ENCODE data around the gene PRKCE.

Gene PRKCE

DNA sequence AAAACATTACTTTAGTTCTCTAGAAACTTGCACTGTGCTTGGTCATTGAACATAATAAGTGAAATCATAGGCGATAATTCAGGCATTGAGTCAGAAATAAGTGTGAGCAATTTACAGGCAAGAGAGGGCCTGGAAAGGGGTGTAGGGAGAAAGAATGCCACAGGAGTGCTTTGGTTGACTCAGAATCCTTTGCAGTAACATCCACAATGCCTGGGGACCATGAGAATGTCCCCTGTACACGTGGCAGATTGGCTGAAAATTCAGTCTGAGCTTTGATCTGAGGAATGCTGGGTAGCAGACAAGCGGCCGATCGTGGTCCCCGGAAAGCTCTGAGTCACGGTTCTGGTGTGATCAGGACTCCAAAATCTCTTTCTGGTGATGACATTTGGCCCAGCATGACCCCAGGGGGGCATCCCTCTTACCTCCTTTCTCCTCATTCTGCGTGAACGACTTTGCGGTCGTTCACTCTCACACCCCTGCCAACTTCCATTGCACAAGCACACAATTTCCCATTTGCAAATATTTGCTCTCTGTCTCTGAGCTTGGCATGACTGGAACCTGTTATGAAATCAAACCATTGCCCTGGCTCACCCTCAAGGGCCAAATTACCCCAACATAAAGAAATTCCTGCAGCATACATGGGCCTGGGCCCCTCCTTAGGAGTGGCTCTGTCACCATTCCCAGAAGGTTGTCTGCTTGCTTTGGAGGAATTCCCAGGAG, 340.7 kb downstream of the PRKCE start:
- no peak for DNase-seq (ENCODE audit: low read depth in 2 of 2)

- DNase-seq (ENCODE audit: low read depth in 2 of 2): no peak
These were observed 341.4 kb downstream of the PRKCE start for GRCh38 chr2:45992741-45993475.

- peak; percentile 40 to 51 for DNase-seq (ENCODE audit: low read depth in 2 of 2)
These were observed 342.1 kb downstream of the PRKCE start for GRCh38 chr2:45993476-45993991.

DNA sequence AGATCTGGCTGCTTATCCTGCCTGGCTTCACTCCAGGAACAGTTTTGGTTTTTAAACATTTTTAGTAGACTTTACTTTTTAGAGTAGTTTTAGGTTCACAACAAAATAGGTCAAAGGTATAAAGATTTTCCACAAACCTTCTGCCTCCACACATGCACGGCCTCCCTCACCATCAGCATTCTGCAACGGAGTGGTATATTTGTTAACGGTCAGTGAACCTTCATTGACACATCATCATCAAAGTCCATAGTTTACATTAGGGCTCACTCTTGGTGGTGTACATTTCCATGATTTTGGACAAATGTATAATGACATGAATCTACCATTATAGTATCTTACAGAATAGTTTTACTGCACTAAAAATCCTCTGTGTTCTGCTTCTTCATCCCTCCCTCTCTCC, 342.6 kb downstream of the PRKCE start:
- DNase-seq (ENCODE audit: low read depth in 2 of 2): no peak

GRCh38 chr2:46000660-46001059, 349.2 kb downstream of the PRKCE start:
- no peak for DNase-seq (ENCODE audit: low read depth in 2 of 2)

DNA sequence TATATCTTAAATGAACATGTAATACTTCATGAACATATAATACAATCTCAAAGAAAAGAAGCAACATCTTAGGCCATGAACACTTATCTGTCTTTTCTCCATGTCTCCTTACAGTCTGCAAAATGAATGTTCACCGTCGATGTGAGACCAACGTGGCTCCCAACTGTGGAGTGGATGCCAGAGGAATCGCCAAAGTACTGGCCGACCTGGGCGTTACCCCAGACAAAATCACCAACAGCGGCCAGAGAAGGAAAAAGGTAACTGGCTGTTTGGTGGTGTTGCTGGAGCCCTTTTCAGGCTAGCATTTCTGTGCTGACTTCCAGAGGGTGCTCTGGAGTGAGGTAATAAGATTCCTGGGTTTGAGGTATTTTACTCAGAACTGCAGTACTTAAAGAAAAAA, 349.8 kb downstream of the PRKCE start:
- DNase-seq (ENCODE audit: low read depth in 2 of 2): no peak

- DNase-seq (ENCODE audit: low read depth in 2 of 2): no peak
These were observed 350.4 kb downstream of the PRKCE start for GRCh38 chr2:46001741-46002506.

DNA sequence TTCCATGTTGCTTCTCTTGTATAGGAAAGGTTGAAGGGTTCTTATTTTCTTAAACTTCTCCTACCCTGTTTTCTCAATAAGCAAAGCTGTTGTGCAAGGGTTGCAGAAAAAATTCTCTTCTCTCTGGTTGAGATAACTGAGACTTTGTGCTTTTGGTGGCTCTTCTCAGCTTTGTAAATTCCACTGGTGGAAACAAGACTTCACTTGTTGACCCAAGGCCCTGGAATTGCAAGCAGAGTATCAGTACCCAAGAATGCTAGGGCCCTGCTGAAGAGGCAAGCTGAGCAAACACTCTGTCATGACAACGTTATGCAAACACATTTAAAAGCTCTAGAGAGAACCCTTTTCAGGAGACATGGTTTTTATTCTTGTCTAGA, 351.0 kb downstream of the PRKCE start:
- no peak for DNase-seq (ENCODE audit: low read depth in 2 of 2)

GRCh38 chr2:46002947-46003346, 351.5 kb downstream of the PRKCE start:
- no peak for DNase-seq (ENCODE audit: low read depth in 2 of 2)

DNA sequence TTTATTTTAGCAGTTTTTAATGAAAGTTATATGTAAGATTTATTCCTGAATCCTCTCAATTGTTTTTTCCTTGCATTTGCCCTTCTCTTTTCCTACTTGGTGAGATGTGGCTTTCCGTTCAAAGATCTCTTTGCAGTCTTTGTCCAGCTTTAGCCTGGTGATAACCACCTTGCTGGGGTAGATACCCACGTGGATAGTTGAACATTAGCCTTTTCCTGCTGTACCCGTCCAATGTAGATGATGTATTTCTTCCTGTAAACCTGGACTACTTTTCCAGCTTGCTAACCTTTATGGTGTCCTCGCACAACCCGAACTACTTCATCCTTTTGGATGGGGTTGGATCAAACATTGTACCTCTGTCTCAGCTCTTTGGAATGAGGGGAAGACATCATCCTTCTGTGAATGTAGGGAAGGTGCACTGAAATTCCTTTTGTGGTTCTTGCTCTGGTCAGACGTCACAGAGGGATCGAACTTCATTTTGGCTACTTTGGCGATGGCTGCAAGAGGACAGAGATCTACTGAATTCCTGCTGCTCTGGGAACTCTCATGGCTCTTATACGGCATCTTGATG, 352.5 kb downstream of the PRKCE start:
- no peak for DNase-seq (ENCODE audit: low read depth in 2 of 2)

- no peak for DNase-seq (ENCODE audit: low read depth in 2 of 2)
These were observed 355.1 kb downstream of the PRKCE start for GRCh38 chr2:46006473-46007025.

GRCh38 chr2:46007412-46007811, 355.9 kb downstream of the PRKCE start:
- DNase-seq (ENCODE audit: low read depth in 2 of 2): no peak

DNA sequence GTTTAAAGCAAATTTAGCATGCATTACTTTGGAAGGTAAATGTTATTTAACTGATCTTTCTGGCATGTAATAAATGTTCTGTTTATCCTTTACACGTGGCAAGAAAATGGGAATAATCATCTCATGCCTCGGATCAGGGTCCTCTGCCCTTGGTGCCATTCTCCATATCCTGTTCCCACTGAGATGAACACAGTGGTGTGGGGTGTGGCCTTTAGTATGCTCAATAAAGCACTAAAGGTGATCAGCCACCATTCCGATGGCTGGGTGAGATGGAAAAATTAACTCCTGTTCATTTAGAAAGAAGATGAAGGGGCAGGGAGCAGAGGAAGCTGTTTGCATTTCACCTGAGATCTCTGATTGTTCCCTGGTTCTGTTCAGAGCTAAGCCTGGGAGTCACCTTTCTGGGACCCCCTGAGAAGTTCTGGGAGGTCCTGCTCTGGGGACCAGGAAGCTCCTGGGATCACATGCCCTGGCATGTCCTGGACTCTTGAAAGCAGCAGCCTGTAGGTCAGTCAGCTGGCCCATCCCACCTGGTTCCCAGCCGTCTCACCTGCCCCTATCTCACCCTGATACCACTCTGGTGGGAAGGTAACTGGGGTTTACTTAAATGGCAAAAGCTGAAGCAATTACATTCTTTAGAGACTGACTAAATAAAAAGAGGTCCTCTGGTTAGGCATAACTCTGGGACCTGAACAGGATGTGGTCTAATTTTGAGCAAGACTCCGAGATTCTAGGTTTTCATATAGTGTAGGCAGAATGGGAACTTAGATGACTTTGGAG, 356.8 kb downstream of the PRKCE start:
- no peak for DNase-seq (ENCODE audit: low read depth in 2 of 2)

- DNase-seq (ENCODE audit: low read depth in 2 of 2): no peak
These were observed 357.8 kb downstream of the PRKCE start for GRCh38 chr2:46009315-46009714.

DNA sequence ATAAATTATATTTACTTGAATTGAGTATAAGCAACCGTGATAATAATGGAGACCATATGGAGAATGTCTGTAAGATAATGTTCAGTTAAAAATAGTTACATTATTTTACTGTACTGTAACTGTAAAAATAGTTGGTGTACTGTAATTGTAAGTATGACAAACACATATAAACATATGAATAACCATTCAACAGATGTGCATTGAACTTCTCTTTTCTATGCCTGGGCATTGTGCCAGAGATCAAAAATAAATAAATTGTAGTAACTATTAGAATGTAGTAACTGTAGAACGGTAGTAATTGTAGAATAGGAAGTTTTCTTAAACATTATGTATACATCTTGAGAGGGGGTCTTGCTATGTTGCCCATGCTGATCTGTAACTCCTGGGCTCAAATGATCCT, 358.3 kb downstream of the PRKCE start:
- no peak for DNase-seq (ENCODE audit: low read depth in 2 of 2)

- DNase-seq (ENCODE audit: low read depth in 2 of 2): no peak
These were observed 358.9 kb downstream of the PRKCE start for GRCh38 chr2:46010223-46010924.

- no peak for DNase-seq (ENCODE audit: low read depth in 2 of 2)
These were observed 359.5 kb downstream of the PRKCE start for GRCh38 chr2:46010925-46011490.

DNA sequence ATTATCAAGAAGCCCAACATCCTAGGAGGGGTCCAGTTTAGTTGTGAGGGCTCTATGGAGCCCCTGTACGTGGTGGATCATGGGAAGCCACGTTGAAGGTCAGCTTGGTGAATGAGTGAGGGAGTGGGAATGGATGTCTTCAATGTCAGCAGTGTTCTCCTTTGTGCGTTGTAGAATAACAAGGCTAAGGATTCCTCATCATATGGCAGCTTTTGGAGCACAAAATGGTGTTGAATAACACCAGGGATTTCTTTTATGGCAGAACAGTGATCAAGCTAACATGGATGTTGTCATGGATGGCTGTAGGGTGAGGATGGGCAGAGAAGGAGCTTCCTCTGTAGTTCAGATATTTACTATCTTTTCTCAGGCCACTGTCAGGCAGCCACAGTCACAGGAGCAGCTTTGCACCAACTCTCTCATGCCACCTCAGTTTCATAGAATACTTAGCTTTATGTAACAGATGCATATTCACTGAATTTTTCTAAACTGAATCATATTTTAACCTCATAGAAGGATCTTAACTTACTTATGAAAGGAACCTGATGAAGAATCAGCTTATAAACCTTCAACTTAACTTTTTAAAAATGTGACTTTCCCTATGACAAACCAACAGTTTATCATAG, 361.3 kb downstream of the PRKCE start:
- DNase-seq (ENCODE audit: low read depth in 2 of 2): no peak

DNA sequence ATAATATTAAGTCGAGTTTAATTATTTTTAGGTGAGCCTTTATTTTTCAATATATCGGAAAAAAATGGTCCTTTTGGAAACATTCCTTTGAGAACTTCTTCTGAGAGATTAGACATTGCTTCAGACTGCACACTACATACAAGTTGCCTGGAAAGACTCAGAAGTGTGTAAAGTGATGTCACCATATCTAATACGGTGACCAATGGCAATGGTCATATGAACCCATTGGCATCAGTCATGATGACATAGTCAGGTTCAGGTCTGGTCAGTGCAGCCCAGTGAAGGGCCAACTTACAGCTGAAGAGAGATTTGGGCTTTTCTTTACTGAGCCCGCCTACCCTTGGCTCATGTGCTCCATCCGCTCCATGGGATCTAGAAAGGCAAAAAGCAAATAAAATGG, 362.3 kb downstream of the PRKCE start:
- no peak for DNase-seq (ENCODE audit: low read depth in 2 of 2)
